WERI-Rb-1 (cell line): Measurements from ENCODE around the gene BMP4.

ENCODE experiments used
- DNase-seq: peaks from one replicate; pipeline ENCODE4 v3.0.0-alpha.2; 2020
- H3K27ac ChIP-seq: fragments of 250-450 bp; sonication (Bioruptor Pico); 2 replicates; pipeline ENCODE4 v1.5.1; 2020; ENCODE audit warnings: mild to moderate bottlenecking, moderate library complexity
- H3K27me3 ChIP-seq: fragments of 250-450 bp; sonication (Bioruptor Pico); 2 replicates; pipeline ENCODE4 v1.5.1; 2021; ENCODE audit warnings: mild to moderate bottlenecking, low read depth, moderate library complexity; ENCODE audit not compliant: insufficient read depth, severe bottlenecking
- H3K36me3 ChIP-seq: fragments of 250-450 bp; sonication (Bioruptor Pico); 2 replicates; pipeline ENCODE4 v1.5.1; 2020; ENCODE audit warnings: mild to moderate bottlenecking, moderate library complexity
- H3K4me3 ChIP-seq: 2 replicates; pipeline ENCODE4 v1.5.1; 2011; ENCODE audit warnings: low read depth, mild to moderate bottlenecking, control low read depth, low read length
- H3K9me3 ChIP-seq: fragments of 250-450 bp; sonication (Bioruptor Pico); 2 replicates; pipeline ENCODE4 v1.5.1; 2021; ENCODE audit warnings: mild to moderate bottlenecking, moderate library complexity; ENCODE audit not compliant: severe bottlenecking
- TF ChIP-seq, protein P1 (sequence below): IDR thresholded peaks from 2 replicates; pipeline ENCODE4 v1.5.1; 2011; ENCODE audit warnings: low read depth, mild to moderate bottlenecking, control low read depth, inconsistent platforms, low read length

The BMP4 gene

DNA sequence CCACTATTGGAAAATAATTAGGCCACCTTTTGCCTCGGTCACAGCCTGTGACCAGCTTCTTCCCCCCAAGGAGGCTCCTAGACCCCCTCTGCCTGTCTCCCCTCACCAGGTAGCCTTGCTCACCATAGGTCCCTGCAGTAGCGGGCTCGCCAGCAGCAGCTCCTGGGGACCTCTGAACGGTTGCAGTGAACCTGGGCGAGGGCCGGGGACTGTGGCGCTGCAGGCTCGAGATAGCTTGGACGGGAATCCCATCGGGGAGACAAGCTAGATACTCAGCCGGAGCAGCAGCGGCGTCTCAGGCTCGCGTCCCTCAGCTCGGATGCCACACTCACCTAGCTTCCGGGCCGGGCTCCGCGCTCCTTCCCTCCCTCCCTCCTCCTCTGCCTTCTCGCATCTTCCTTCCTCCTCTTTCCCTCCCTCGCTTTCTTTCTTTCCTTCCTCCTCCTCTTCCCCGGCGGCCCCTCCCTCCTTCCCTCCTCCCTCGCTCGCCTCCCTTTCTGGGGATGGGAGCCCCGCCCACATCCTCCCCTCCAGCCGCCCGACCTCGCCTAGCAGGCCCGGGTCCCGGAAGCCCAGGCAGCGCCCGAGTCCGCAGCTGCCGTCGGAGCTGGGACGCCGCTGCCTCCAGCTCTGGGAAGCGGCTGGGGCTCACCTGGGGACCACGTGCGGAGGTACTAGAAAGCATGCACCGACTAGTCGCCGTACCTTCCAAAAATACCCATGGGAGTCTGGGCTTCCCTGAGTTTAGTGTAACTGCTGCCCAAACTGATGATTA lies at the start of gene BMP4:
BMP4 (minus strand) TSS at position 399 of the 775 bp plus-strand sequence. CDS start 4,603 bp downstream, outside the sequence.
- Histone ChIP-seq H3K27me3 (peaks cover 96% of the 10 kb centered on the region), H3K4me3 (no peak within 1 kb of the TSS), H3K36me3 (no peaks in the 10 kb centered on the region), H3K27ac (no peak within 1 kb of the TSS), H3K9me3 (peaks cover 23% of the 10 kb centered on the region)
- TF ChIP-seq, protein P1, sequence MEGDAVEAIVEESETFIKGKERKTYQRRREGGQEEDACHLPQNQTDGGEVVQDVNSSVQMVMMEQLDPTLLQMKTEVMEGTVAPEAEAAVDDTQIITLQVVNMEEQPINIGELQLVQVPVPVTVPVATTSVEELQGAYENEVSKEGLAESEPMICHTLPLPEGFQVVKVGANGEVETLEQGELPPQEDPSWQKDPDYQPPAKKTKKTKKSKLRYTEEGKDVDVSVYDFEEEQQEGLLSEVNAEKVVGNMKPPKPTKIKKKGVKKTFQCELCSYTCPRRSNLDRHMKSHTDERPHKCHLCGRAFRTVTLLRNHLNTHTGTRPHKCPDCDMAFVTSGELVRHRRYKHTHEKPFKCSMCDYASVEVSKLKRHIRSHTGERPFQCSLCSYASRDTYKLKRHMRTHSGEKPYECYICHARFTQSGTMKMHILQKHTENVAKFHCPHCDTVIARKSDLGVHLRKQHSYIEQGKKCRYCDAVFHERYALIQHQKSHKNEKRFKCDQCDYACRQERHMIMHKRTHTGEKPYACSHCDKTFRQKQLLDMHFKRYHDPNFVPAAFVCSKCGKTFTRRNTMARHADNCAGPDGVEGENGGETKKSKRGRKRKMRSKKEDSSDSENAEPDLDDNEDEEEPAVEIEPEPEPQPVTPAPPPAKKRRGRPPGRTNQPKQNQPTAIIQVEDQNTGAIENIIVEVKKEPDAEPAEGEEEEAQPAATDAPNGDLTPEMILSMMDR, result no peak
- no peak for DNase-seq

DNA sequence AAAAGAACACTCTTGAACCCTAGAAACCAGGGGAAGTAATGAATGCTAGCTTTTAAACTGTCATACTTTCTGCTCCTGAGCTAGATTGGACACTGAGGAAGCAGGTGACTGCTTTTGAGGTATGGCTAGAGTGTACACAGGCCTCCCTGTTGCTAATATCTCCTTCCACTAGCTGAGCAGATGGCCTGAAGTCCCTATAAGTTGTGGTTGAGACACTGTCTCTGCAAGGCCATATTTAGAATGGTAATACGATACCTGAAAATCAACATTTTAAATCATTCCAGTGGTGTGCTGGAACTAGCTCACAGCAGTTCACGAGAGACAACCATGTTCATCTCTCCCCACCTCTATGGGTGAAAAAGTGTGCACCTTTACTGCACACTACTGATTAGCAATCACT lies 46.4 kb upstream of the BMP4 start:
- H3K27ac ChIP-seq, result no peak overlapping the region
- no peaks in the 10 kb centered on the region for H3K9me3 ChIP-seq
- peaks cover 35% of the 10 kb centered on the region for H3K27me3 ChIP-seq
- TF ChIP-seq, protein P1, result no peak
- no peaks in the 10 kb centered on the region for H3K36me3 ChIP-seq
- DNase-seq, result no peak
- H3K4me3 ChIP-seq, result no peak overlapping the region

DNA sequence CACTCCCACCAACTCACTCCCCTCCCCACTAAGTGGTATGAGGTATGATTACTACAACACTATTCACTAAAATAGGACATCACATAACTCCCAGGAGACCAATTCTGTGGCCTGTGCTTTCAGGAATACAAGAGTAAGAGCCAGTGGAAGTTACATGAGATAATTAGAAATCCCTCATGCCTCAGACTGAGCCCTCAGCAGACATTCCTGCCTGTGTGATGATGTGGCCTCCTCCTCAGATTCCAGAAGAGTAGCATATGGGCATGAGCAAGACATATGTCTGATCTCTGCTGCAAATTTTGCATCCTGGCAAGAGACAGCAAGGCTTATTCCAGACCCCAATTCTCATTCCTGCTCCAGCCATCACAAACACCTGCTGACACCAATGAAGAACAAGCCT lies 46.0 kb upstream of the BMP4 start:
- Histone ChIP-seq H3K9me3 (no peaks in the 10 kb centered on the region), H3K27ac (no peak overlapping the region), H3K27me3 (peaks cover 35% of the 10 kb centered on the region), H3K4me3 (no peak overlapping the region), H3K36me3 (no peaks in the 10 kb centered on the region)
- DNase-seq, result no peak
- TF ChIP-seq, protein P1, result no peak

DNA sequence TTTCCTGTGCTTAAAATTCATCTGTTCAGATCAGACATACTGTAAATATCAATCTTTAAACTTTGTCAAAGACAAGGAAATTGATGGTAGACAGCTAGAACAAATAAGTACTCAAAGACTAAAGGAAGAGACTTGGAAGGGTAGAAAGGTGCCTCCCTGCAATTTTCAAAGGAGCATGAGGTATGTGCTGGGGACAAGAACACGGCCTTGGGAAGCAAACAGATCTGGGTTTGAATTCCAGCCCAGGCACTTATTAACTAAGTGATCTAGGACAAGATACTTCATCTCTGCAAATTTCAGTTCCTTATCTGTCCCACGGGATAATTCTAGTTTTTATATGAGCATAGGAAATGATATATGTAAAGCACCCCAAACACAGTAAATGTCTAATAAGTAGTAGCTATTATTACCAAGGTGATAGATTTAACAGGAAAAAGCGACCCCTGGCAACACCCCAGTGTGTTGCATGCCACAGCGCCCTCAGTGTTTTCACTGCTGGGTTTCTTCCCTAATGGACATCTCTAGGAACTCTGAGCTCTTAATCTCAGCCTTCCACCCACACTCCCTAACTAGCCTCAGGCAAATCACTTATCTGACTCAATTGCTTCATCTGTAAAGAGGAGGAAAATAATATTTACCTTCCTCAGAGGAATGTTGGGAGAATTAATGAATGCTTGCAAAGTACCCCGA lies 44.7 kb upstream of the BMP4 start:
- Histone ChIP-seq H3K9me3 (no peaks in the 10 kb centered on the region), H3K27ac (no peak overlapping the region), H3K27me3 (peaks cover 39% of the 10 kb centered on the region), H3K4me3 (no peak overlapping the region), H3K36me3 (no peaks in the 10 kb centered on the region)
- TF ChIP-seq, protein P1, result 0 out of 2 replicates have a peak, but pooled peaks have one; percentile 11
- no peak for DNase-seq

DNA sequence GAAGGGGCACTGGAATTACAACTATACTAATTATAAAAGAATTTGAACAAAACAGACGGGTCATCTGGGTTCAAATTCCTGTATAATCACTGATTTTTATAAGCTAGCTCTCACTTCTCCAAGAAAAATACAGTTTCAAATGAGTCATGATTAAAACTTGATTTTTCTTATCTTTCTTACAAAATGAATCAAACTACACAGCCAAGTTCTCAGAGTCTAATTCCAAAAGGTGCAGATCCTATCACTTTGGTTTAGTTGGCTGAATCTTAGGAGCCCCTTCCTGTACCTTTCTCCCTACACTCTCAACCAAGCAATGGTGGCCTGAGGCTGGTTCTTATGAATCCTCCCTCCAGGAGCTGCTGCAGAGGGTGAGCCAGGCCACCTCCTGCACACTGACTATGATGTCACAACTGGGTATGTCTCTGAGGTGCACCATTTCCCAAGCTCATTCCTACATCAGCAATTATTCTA lies 43.8 kb upstream of the BMP4 start:
- DNase-seq, result no peak
- Histone ChIP-seq H3K9me3 (no peaks in the 10 kb centered on the region), H3K36me3 (no peaks in the 10 kb centered on the region), H3K27me3 (peaks cover 40% of the 10 kb centered on the region), H3K4me3 (no peak overlapping the region), H3K27ac (no peak overlapping the region)
- TF ChIP-seq, protein P1, result no peak
